Measurements from ENCODE around the gene SPO11. TPM values are rescaled to one million over a fixed set of nuclear protein-coding genes. Genes with fewer than 3 reads are reported as not detected.

SPO11 gene
- total and polyA plus RNA-seq, 2 of the 13 experiments (the other 11 are each of a cell fraction or from before 2014, with no cell fraction given) = not detected

DNA sequence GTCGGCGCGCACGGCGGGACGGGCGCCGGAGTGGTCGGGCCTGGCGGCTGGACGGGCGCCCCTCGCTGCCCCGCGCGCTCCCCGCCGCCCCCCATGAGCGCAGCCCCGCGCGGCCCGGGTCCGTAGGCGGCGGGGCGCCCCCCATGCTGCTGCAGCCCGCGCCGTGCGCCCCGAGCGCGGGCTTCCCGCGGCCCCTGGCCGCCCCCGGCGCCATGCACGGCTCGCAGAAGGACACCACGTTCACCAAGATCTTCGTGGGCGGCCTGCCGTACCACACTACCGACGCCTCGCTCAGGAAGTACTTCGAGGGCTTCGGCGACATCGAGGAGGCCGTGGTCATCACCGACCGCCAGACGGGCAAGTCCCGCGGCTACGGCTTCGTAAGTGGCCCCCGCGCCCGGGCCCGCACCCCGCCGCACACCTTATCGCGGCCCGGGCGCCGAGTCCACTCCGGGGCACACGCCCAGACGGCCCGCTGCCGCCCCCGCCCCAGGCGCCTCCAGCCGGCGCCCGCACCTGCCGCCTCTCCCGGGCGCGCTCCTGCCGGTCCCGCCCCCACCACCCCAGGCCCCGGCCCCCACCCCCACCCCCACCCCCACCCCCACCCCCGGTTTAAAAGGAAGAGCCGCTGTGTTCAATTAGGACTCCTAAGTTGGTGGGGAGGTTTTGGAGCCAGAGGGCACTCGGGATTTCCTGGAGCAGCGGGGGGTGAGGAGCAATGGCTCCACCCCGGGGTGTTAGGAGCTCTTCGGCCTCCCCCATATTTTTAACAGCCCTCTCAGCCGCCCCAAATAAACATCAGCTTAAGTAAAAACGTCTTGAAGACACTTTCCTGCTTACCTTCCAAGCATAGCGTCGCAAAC is 62.1 kb downstream of the SPO11 start:
- no peaks in the 10 kb centered on the region for H3K9me3 ChIP-seq (ENCODE audit: low read length)
- ChIA-PET POLR2A (interaction anchor here (0.7 to 1.6 kb wide), 8 partner anchors 12 to 195 kb away, joined by 3 to 9 read pairs (median 3); partner anchors contain the start of gene PCK1), CTCF (ENCODE audit: low intra/inter-chr PET ratio, low total read pairs) (no interaction called here)
- H3K27me3 ChIP-seq (ENCODE audit: control insufficient read depth in 1 of 2, insufficient read depth in 2 of 2, low read length in 2 of 2) = no peaks in the 10 kb centered on the region
- no peak for ATAC-seq
- H3K4me2 ChIP-seq (ENCODE audit: low read depth, low read length) = peak overlapping the region; percentile 95
- peak overlapping the region; percentile 81 for H3K9ac ChIP-seq (ENCODE audit: insufficient read depth, low read depth, low read length)
- peak overlapping the region; percentile 76 to 97 (median 96) for H3K4me3 ChIP-seq (replicated peaks in 1 of 3; ENCODE audit: insufficient read depth in 1 of 3, low read depth in 2 of 3, low read length in 3 of 3)
- no peak for FAIRE-seq
- in situ Hi-C loops (cut with HindIII; ENCODE audit: extremely low pct_ligation_motif_present, low pct_unique_long_range_greater_than_20kb) (loop anchor here (25.0 kb wide), 1 partner anchor 821 kb away; no protein-coding TSS in a partner anchor), intact Hi-C loops (cut with micrococcal nuclease; ENCODE audit: unreplicated experiment) (loop anchor here (2.0 kb wide), 2 partner anchors 39 to 41 kb away; partner anchors contain the start of gene RAE1)
- peaks cover 12% of the 10 kb centered on the region for H3K79me2 ChIP-seq (ENCODE audit: insufficient read depth, low read length)
- H3K36me3 ChIP-seq (replicated peaks in 1 of 2; ENCODE audit: control insufficient read depth in 1 of 2, insufficient read depth in 2 of 2, low read length in 2 of 2) = peaks cover 1 to 30% of the 10 kb centered on the region in 2 experiments
- no peaks in the 10 kb centered on the region; the same call in 1 of the 2 replicates for H4K20me1 ChIP-seq (ENCODE audit: insufficient read depth, low read length)
- WGBS (ENCODE audit: low lambda C conversion rate) = 13% methylated on average over 18 of the region's 98 CpGs
- DNase-seq (ENCODE audit: low spot score) = no peak
- H3K27ac ChIP-seq (ENCODE audit: extremely low read length, insufficient read depth, low read length) = peak overlapping the region; percentile 58
- no TSS peak for BruUV-seq (replicated peaks)
- H3K4me1 ChIP-seq (ENCODE audit: insufficient read depth, low read length) = peaks cover 37% of the 10 kb centered on the region
- H2AFZ ChIP-seq (ENCODE audit: low read length) = no peak overlapping the region
- TF ChIP-seq, protein P1, sequence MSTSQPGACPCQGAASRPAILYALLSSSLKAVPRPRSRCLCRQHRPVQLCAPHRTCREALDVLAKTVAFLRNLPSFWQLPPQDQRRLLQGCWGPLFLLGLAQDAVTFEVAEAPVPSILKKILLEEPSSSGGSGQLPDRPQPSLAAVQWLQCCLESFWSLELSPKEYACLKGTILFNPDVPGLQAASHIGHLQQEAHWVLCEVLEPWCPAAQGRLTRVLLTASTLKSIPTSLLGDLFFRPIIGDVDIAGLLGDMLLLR (CRISPR knock-in tag; IDR thresholded peaks at IDR 0.05) = 0 out of 2 replicates have a peak, but pooled peaks have one; percentile 34
- TF ChIP-seq, protein P2, sequence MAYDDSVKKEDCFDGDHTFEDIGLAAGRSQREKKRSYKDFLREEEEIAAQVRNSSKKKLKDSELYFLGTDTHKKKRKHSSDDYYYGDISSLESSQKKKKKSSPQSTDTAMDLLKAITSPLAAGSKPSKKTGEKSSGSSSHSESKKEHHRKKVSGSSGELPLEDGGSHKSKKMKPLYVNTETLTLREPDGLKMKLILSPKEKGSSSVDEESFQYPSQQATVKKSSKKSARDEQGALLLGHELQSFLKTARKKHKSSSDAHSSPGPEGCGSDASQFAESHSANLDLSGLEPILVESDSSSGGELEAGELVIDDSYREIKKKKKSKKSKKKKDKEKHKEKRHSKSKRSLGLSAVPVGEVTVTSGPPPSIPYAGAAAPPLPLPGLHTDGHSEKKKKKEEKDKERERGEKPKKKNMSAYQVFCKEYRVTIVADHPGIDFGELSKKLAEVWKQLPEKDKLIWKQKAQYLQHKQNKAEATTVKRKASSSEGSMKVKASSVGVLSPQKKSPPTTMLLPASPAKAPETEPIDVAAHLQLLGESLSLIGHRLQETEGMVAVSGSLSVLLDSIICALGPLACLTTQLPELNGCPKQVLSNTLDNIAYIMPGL (CRISPR knock-in tag; IDR thresholded peaks at IDR 0.05; ENCODE audit: borderline replicate concordance in 1 of 2, low read depth in 1 of 2) = no peak; a peak in 1 of 4 replicates
- TF ChIP-seq, protein P3, sequence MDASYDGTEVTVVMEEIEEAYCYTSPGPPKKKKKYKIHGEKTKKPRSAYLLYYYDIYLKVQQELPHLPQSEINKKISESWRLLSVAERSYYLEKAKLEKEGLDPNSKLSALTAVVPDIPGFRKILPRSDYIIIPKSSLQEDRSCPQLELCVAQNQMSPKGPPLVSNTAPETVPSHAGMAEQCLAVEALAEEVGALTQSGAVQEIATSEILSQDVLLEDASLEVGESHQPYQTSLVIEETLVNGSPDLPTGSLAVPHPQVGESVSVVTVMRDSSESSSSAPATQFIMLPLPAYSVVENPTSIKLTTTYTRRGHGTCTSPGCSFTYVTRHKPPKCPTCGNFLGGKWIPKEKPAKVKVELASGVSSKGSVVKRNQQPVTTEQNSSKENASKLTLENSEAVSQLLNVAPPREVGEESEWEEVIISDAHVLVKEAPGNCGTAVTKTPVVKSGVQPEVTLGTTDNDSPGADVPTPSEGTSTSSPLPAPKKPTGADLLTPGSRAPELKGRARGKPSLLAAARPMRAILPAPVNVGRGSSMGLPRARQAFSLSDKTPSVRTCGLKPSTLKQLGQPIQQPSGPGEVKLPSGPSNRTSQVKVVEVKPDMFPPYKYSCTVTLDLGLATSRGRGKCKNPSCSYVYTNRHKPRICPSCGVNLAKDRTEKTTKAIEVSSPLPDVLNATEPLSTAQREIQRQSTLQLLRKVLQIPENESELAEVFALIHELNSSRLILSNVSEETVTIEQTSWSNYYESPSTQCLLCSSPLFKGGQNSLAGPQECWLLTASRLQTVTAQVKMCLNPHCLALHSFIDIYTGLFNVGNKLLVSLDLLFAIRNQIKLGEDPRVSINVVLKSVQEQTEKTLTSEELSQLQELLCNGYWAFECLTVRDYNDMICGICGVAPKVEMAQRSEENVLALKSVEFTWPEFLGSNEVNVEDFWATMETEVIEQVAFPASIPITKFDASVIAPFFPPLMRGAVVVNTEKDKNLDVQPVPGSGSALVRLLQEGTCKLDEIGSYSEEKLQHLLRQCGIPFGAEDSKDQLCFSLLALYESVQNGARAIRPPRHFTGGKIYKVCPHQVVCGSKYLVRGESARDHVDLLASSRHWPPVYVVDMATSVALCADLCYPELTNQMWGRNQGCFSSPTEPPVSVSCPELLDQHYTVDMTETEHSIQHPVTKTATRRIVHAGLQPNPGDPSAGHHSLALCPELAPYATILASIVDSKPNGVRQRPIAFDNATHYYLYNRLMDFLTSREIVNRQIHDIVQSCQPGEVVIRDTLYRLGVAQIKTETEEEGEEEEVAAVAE (CRISPR knock-in tag; IDR thresholded peaks at IDR 0.05; ENCODE audit: borderline replicate concordance) = no peak
- TF ChIP-seq ZNF709 (CRISPR knock-in tag; IDR thresholded peaks at IDR 0.05) (0 out of 2 replicates have a peak, but pooled peaks have one; percentile 33), ZNF615 (CRISPR knock-in tag; IDR thresholded peaks at IDR 0.05; ENCODE audit: borderline replicate concordance) (no peak), ZNF33B (CRISPR knock-in tag; IDR thresholded peaks at IDR 0.05) (no peak), GTF3A (CRISPR knock-in tag; conservative IDR thresholded peaks at IDR 0.05) (no peak), POLR2A (IDR thresholded peaks at IDR 0.05; ENCODE audit: insufficient read depth in 1 of 2, low read depth in 2 of 2, low read length in 2 of 2) (peak; percentile 23 to 46; a peak in 2 of 4 replicates), ZNF235 (CRISPR knock-in tag; IDR thresholded peaks at IDR 0.05; ENCODE audit: borderline replicate concordance) (no peak)
- TF ChIP-seq, protein P4, sequence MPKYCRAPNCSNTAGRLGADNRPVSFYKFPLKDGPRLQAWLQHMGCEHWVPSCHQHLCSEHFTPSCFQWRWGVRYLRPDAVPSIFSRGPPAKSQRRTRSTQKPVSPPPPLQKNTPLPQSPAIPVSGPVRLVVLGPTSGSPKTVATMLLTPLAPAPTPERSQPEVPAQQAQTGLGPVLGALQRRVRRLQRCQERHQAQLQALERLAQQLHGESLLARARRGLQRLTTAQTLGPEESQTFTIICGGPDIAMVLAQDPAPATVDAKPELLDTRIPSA (CRISPR knock-in tag; IDR thresholded peaks at IDR 0.05; ENCODE audit: borderline replicate concordance) = no peak
